B cell (primary cell): ENCODE results near the gene ABCA2. TPM values are rescaled to one million over a fixed set of nuclear protein-coding genes. Genes with fewer than 3 reads are reported as not detected.

Experiments
- ATAC-seq: fragments of 200-7000 bp; cut with Tn5 transposase; one replicate; pipeline ENCODE4 v1.10.0; 2021; ENCODE audit warnings: low read depth, mild to moderate bottlenecking, moderate number of reproducible peaks, moderate library complexity
- CTCF ChIA-PET: fragments of 350-600 bp; sonication (Branson Sonifier 250); formaldehyde crosslinking; loops from one replicate; lab custom pipeline; 2021; ENCODE audit warnings: antibody characterized with exemption, inconsistent platforms; lab: Charles Lee
- POLR2A ChIA-PET: fragments of 350-600 bp; sonication (Branson Sonifier 250); formaldehyde crosslinking; loops from one replicate; lab custom pipeline; 2021; ENCODE audit warnings: antibody characterized with exemption; lab: Charles Lee
- DNase-seq: peaks from one replicate; pipeline ENCODE4 v3.0.0; 2013
- H2AFZ ChIP-seq: 2 replicates; pipeline ENCODE4 v1.6.1; 2012; ENCODE audit warnings: mild to moderate bottlenecking, low read depth, low read length; ENCODE audit not compliant: insufficient read depth, poor library complexity, severe bottlenecking
- H3K27ac ChIP-seq, 2 donors: 1 replicate in 1 of 2; 2 replicates in 1 of 2; pipeline ENCODE4 v1.5.1; 2012 to 2013; ENCODE audit warnings: low read length in 2 of 2, mild to moderate bottlenecking in 2 of 2, moderate library complexity in 1 of 2
- H3K27me3 ChIP-seq, 4 experiments: fragments of 200-600 bp in 1 of 4; sonication (generic) in 1 of 4; replicated peaks in 1 of 4; 1 replicate in 2 of 4; 2 replicates in 2 of 4; pipeline versions ENCODE4 v1.6.1 to v1.7.0; 2013 to 2016; ENCODE audit warnings: low read length in 3 of 4, mild to moderate bottlenecking in 2 of 4, mixed read lengths in 1 of 4, moderate library complexity in 1 of 4; ENCODE audit not compliant: insufficient read depth in 4 of 4, control insufficient read depth in 3 of 4; ENCODE audit errors: control extremely low read depth in 1 of 4
- H3K36me3 ChIP-seq, 2 experiments: replicated peaks in 1 of 2; 1 replicate in 1 of 2; 2 replicates in 1 of 2; pipeline versions ENCODE4 v1.6.1 to v1.7.1; 2013; ENCODE audit warnings: low read length in 1 of 2; ENCODE audit not compliant: insufficient read depth in 2 of 2, control insufficient read depth in 1 of 2; ENCODE audit errors: control extremely low read depth in 1 of 2, extremely low read depth in 1 of 2
- H3K4me1 ChIP-seq, 2 donors: fragments of 200-600 bp in 1 of 2; sonication (generic) in 1 of 2; 1 replicate in 1 of 2; 2 replicates in 1 of 2; pipeline versions ENCODE4 v1.5.1 to v1.6.1; 2013 to 2017; ENCODE audit warnings: low read length in 2 of 2; ENCODE audit not compliant: control insufficient read depth in 2 of 2, insufficient read depth in 2 of 2
- H3K4me2 ChIP-seq: replicated peaks from 2 replicates; pipeline ENCODE3; 2012; ENCODE audit warnings: mild to moderate bottlenecking, low read depth, low read length; ENCODE audit not compliant: poor library complexity, severe bottlenecking
- H3K4me3 ChIP-seq, 5 experiments: fragments of 200-600 bp in 1 of 5; sonication (generic) in 1 of 5; 1 replicate in 3 of 5; 2 replicates in 2 of 5; pipeline versions ENCODE4 v1.5.1 to v1.7.0; 2011 to 2016; ENCODE audit warnings: low read length in 4 of 5, mild to moderate bottlenecking in 4 of 5, low read depth in 2 of 5, control low read depth in 1 of 5, moderate library complexity in 1 of 5; ENCODE audit not compliant: insufficient read depth in 1 of 5; ENCODE audit errors: control extremely low read depth in 1 of 5, extremely low read depth in 1 of 5
- H3K79me2 ChIP-seq: fragments of 200-600 bp; sonication (generic); one replicate; pipeline ENCODE4 v1.6.0; 2016; ENCODE audit warnings: low read length; ENCODE audit not compliant: control insufficient read depth, insufficient read depth
- H3K9ac ChIP-seq: fragments of 200-600 bp; sonication (generic); 2 replicates; pipeline ENCODE4 v1.6.1; 2017; ENCODE audit warnings: mild to moderate bottlenecking, low read length, moderate library complexity
- H3K9me3 ChIP-seq, 3 donors: one replicate each; pipeline versions ENCODE4 v1.6.1 to v1.7.1; 2013; ENCODE audit warnings: low read length in 2 of 3; ENCODE audit not compliant: control insufficient read depth in 2 of 3, insufficient read depth in 1 of 3; ENCODE audit errors: control extremely low read depth in 1 of 3
- H4K20me1 ChIP-seq: 2 replicates; pipeline ENCODE4 v1.6.0; 2012; ENCODE audit warnings: mild to moderate bottlenecking, low read length; ENCODE audit not compliant: insufficient read depth, control insufficient read depth, poor library complexity, severe bottlenecking
- H3K27ac Mint-ChIP-seq: one replicate; pipeline ENCODE4 v1.8.0; 2021; ENCODE audit warnings: mixed read lengths
- H3K27me3 Mint-ChIP-seq: one replicate; pipeline ENCODE4 v1.8.0; 2021; ENCODE audit warnings: mixed read lengths
- H3K4me1 Mint-ChIP-seq: one replicate; pipeline ENCODE4 v1.8.0; 2021; ENCODE audit warnings: mixed read lengths
- H3K4me3 Mint-ChIP-seq: one replicate; pipeline ENCODE4 v1.8.0; 2021; ENCODE audit warnings: mixed read lengths
- H3K9me3 Mint-ChIP-seq: one replicate; pipeline ENCODE4 v1.8.0; 2022; ENCODE audit warnings: mixed read lengths; ENCODE audit not compliant: insufficient read depth
- EZH2 ChIP-seq: IDR thresholded peaks from 2 replicates; pipeline ENCODE4 v1.6.1; 2012; ENCODE audit warnings: borderline replicate concordance, low read depth, mild to moderate bottlenecking, moderate library complexity, low read length; ENCODE audit not compliant: insufficient read depth, poor library complexity, severe bottlenecking
- WGBS: methylation state at CpG from one replicate; pipeline ENCODE4 v1.1.5; 2013; ENCODE audit warnings: missing lambda C conversion rate; ENCODE audit not compliant: insufficient coverage; 5-methylcytosine and 5-hydroxymethylcytosine counted together
- intact Hi-C: fragments of 100-400 bp; cut with micrococcal nuclease; formaldehyde crosslinking; loops from one replicate; pipeline ENCODE4 v1.10.0; 2022
- polyA plus RNA-seq: library from polyadenylated mRNA; depleted of rRNA; stranded (reverse); fragments of >200 nt; gene quantifications from 2 replicates; pipeline ENCODE4 v1.2.3, GENCODE V29; 2012
- total RNA-seq, 2 donors: library from RNA; stranded (reverse); fragments of 120-200 nt in 1 of 2; gene quantifications; 1 replicate in 1 of 2; 2 replicates in 1 of 2; pipeline versions ENCODE4 v1.2.3 to v1.2.4, GENCODE V29; 2013 to 2022
- TF ChIP-seq, protein P1 (sequence below): fragments of 200-600 bp; IDR thresholded peaks from one replicate; pipeline ENCODE4 v1.8.0; 2022; ENCODE audit warnings: antibody characterized with exemption, mild to moderate bottlenecking

ABCA2 gene
- total and polyA plus RNA-seq, 2 donors (not counting 1 experiment from before 2014, with no cell fraction given): 30.7 to 61.1 TPM

DNA sequence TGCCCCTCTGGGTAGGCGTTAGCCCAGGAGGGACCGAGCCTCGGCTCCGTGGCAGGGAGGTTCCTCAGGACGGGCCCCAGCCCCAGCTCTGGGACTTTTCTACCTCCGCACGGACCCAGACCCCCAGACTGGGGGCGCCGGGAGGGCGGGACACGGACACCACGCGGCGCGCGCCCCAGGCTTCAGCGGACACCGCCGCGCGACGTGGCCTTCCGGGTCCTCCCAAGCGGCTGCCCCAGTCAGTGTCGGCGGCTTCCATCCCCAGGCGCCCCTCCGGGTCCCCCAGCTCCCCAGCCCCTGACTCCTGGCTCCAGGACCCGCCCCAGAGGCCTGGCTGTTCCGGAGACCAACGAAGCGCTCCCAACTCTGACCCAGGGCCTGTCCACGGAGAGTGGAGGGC is 42.2 kb downstream of the ABCA2 start:
- intact Hi-C loops: no loop called here
- Histone ChIP-seq H4K20me1 (no peaks in the 10 kb centered on the region), H3K9me3 (peaks cover 0 to 3% (median 0%) of the 10 kb centered on the region in 3 donors), H3K4me2 (no peak overlapping the region), H3K27me3 (peaks cover 0 to 54% (median 14%) of the 10 kb centered on the region in 4 experiments), H3K4me1 (peaks cover 9 to 12% of the 10 kb centered on the region in 2 donors), H2AFZ (no peak overlapping the region), H3K79me2 (no peaks in the 10 kb centered on the region), H3K36me3 (no peaks in the 10 kb centered on the region), H3K27ac (no peak overlapping the region), H3K4me3 (no peak overlapping the region), H3K9ac (no peak overlapping the region)
- ChIA-PET CTCF (no interaction called here), POLR2A (no interaction called here)
- DNase-seq (no peak), ATAC-seq (no peak)
- Mint-ChIP-seq H3K27ac (no peak overlapping the region), H3K4me1 (peaks cover 8% of the 10 kb centered on the region), H3K4me3 (no peak overlapping the region), H3K9me3 (no peaks in the 10 kb centered on the region), H3K27me3 (peaks cover 21% of the 10 kb centered on the region)
- TF ChIP-seq, protein P1, sequence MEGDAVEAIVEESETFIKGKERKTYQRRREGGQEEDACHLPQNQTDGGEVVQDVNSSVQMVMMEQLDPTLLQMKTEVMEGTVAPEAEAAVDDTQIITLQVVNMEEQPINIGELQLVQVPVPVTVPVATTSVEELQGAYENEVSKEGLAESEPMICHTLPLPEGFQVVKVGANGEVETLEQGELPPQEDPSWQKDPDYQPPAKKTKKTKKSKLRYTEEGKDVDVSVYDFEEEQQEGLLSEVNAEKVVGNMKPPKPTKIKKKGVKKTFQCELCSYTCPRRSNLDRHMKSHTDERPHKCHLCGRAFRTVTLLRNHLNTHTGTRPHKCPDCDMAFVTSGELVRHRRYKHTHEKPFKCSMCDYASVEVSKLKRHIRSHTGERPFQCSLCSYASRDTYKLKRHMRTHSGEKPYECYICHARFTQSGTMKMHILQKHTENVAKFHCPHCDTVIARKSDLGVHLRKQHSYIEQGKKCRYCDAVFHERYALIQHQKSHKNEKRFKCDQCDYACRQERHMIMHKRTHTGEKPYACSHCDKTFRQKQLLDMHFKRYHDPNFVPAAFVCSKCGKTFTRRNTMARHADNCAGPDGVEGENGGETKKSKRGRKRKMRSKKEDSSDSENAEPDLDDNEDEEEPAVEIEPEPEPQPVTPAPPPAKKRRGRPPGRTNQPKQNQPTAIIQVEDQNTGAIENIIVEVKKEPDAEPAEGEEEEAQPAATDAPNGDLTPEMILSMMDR: no peak
- no peak for TF ChIP-seq EZH2
- WGBS: 18% methylated on average over 29 of the region's 33 CpGs

DNA sequence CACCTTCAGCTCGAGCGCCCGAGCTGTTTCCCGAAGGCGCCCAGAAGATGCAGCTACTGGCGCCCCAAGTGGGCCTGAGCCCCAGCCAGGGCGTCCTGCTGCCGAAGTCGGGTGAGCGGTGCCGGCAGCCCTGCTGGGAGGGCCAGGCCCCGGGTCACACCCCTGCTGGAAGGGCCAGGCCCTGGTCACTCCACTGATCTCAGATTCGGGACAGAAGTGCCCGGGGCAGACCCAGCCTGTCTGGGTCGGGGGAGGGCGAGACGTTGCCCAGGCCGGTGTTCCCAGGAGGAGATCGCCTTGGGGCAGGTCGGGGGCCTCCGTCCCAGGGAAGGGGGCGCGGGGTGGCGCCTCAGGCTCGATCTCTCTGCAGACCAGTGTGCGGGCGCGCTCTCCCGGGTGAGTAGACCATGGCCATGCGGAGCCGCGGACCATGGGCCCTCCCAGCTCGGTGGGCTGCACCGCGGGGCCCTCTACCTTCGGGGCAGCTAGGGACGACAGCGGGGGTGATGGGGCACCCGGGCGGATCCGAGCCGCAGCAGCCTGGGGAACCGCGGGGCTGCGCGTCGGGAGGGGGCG is 42.9 kb downstream of the ABCA2 start:
- Mint-ChIP-seq H3K4me3 (no peak overlapping the region), H3K27ac (no peak overlapping the region), H3K27me3 (peaks cover 26% of the 10 kb centered on the region), H3K4me1 (peaks cover 6% of the 10 kb centered on the region), H3K9me3 (no peaks in the 10 kb centered on the region)
- no peak for ATAC-seq
- CTCF ChIA-PET: no interaction called here
- H3K27ac ChIP-seq: no peak overlapping the region
- H3K79me2 ChIP-seq: no peaks in the 10 kb centered on the region
- peaks cover 9 to 12% of the 10 kb centered on the region in 2 donors for H3K4me1 ChIP-seq
- no peak for DNase-seq
- POLR2A ChIA-PET: no interaction called here
- H3K4me2 ChIP-seq: peak overlapping the region; percentile 37
- no peak overlapping the region for H2AFZ ChIP-seq
- TF ChIP-seq EZH2: peak; percentile 80
- TF ChIP-seq, protein P1: no peak
- WGBS: 6% methylated on average over 47 of the region's 48 CpGs
- no peaks in the 10 kb centered on the region for H4K20me1 ChIP-seq
- no peak overlapping the region for H3K9ac ChIP-seq
- H3K9me3 ChIP-seq: no peaks in the 10 kb centered on the region
- intact Hi-C loops: no loop called here
- no peaks in the 10 kb centered on the region for H3K36me3 ChIP-seq
- no peak overlapping the region for H3K4me3 ChIP-seq
- H3K27me3 ChIP-seq: peaks cover 0 to 61% (median 14%) of the 10 kb centered on the region in 4 experiments
